A549 (cell line): ENCODE measurements around the gene ADISSP. TPM values are rescaled to one million over a fixed set of nuclear protein-coding genes. Genes with fewer than 3 reads are reported as not detected.

Experiments
- ATAC-seq, 2 experiments: fragments of 200-7000 bp in 1 of 2; fragments of >200 bp in 1 of 2; cut with Nextera tagmentation in 1 of 2; cut with Tn5 transposase in 1 of 2; 3 replicates each; pipeline versions ENCODE4 v1.8.0 to v1.9.1; 2018 to 2020; ENCODE audit warnings: mild to moderate bottlenecking in 1 of 2, moderate library complexity in 1 of 2
- CTCF ChIA-PET: fragments of 300-600 bp; sonication (Branson Sonifier 250); formaldehyde crosslinking; extraction: SDS; loops from one replicate; lab custom pipeline; 2021; ENCODE audit warnings: antibody characterized with exemption, inconsistent platforms; lab: Yijun Ruan, JAX
- POLR2A ChIA-PET: fragments of 350-600 bp; formaldehyde crosslinking; extraction: SDS; loops from one replicate; lab custom pipeline; 2021; ENCODE audit warnings: antibody characterized with exemption, inconsistent platforms; lab: Yijun Ruan, JAX
- DNase-seq, 2 experiments: peaks; one replicate each; pipeline versions ENCODE4 v3.0.0 to v3.0.0-alpha.2; 2011 to 2016; ENCODE audit warnings: low read depth in 1 of 2, low spot score in 1 of 2
- FAIRE-seq: peaks from 2 replicates; lab custom pipeline; 2011; peaks lifted over from hg19 to GRCh38; lab: Jason Lieb, UNC
- H3K27ac ChIP-seq, 2 experiments: fragments of >200 bp; sonication (Bioruptor Twin); formaldehyde crosslinking; 3 replicates each; pipeline ENCODE4 v1.5.1; 2016 to 2017
- H3K4me1 ChIP-seq: fragments of >200 bp; sonication (Bioruptor Twin); formaldehyde crosslinking; 3 replicates; pipeline ENCODE4 v1.6.1; 2016
- H3K4me2 ChIP-seq: fragments of >200 bp; sonication (Bioruptor Twin); formaldehyde crosslinking; 3 replicates; pipeline ENCODE4 v1.6.1; 2016
- H3K4me3 ChIP-seq: fragments of >200 bp; sonication (Bioruptor Twin); formaldehyde crosslinking; 3 replicates; pipeline ENCODE4 v1.5.1; 2016
- H3K9me3 ChIP-seq: fragments of >200 bp; sonication (Bioruptor Twin); formaldehyde crosslinking; 3 replicates; pipeline ENCODE4 v1.6.1; 2016
- CBX8 ChIP-seq: fragments of 200-600 bp; sonication (generic); IDR thresholded peaks from 2 replicates; pipeline ENCODE4 v1.6.1; 2016
- CHD4 ChIP-seq: fragments of 200-600 bp; sonication (generic); IDR thresholded peaks from 2 replicates; pipeline ENCODE4 v1.6.1; 2016; ENCODE audit warnings: antibody characterized with exemption, mild to moderate bottlenecking, borderline replicate concordance
- EHMT2 ChIP-seq: fragments of 200-600 bp; sonication (generic); IDR thresholded peaks from 2 replicates; pipeline ENCODE4 v1.6.1; 2016; ENCODE audit warnings: antibody characterized with exemption, low read depth, mild to moderate bottlenecking, moderate library complexity
- HDAC2 ChIP-seq: fragments of 200-600 bp; sonication (generic); IDR thresholded peaks from 2 replicates; pipeline ENCODE4 v1.6.1; 2016
- HEYL ChIP-seq: fragments of 250-450 bp; sonication (Bioruptor Pico); IDR thresholded peaks from 2 replicates; pipeline ENCODE4 v1.8.0; 2021; ENCODE audit warnings: mild to moderate bottlenecking, moderate library complexity
- MAFK ChIP-seq: fragments of 450-650 bp; IDR thresholded peaks from 2 replicates; pipeline ENCODE4 v1.6.1; 2014; ENCODE audit not compliant: partially characterized antibody
- MYC ChIP-seq: IDR thresholded peaks from 2 replicates; pipeline ENCODE4 v1.6.1; 2012; ENCODE audit warnings: mild to moderate bottlenecking, inconsistent platforms, low read length, improper control_type of control experiment, borderline replicate concordance
- NPAS2 ChIP-seq: fragments of 250-450 bp; sonication (Bioruptor Pico); IDR thresholded peaks from 2 replicates; pipeline ENCODE4 v1.8.0; 2022; ENCODE audit warnings: mild to moderate bottlenecking, moderate library complexity, borderline replicate concordance
- TFCP2L1 ChIP-seq: fragments of 250-450 bp; sonication (Bioruptor Pico); IDR thresholded peaks from 2 replicates; pipeline ENCODE4 v1.5.0; 2021; ENCODE audit warnings: mild to moderate bottlenecking
- WGBS: methylation state at CpG from one replicate; pipeline ENCODE4 v1.1.6; 2017; ENCODE audit errors: missing lambda C conversion rate; 5-methylcytosine and 5-hydroxymethylcytosine counted together
- polyA plus RNA-seq, 4 experiments: library from polyadenylated mRNA; depleted of rRNA in 3 of 4; stranded (reverse); fragments of >200 nt; fragmentation: RNase III in 1 of 4; extraction: RNeasy Plus Mini Kit Qiagen cat#74134 plus additional on column Dnase treatment in 1 of 4; gene quantifications; 2 replicates in 3 of 4; 3 replicates in 1 of 4; pipeline ENCODE4 v1.2.3, GENCODE V29; 2011 to 2017
- TF ChIP-seq, protein P1 (sequence below): fragments of 200-600 bp; sonication (generic); IDR thresholded peaks from 2 replicates; pipeline ENCODE4 v1.6.1; 2016; ENCODE audit warnings: antibody characterized with exemption, mild to moderate bottlenecking, moderate library complexity
- TF ChIP-seq, protein P2 (sequence below): IDR thresholded peaks from 2 replicates; pipeline ENCODE4 v1.6.1; 2012
- TF ChIP-seq, protein P3 (sequence below): fragments of >200 bp; sonication (Bioruptor Twin); formaldehyde crosslinking; IDR thresholded peaks from 3 replicates; pipeline ENCODE4 v1.5.1; 2016

The ADISSP gene
- polyA plus RNA-seq, 2 of the 4 experiments (the other 2 are of a cell fraction): 43.9 to 104 TPM

DNA sequence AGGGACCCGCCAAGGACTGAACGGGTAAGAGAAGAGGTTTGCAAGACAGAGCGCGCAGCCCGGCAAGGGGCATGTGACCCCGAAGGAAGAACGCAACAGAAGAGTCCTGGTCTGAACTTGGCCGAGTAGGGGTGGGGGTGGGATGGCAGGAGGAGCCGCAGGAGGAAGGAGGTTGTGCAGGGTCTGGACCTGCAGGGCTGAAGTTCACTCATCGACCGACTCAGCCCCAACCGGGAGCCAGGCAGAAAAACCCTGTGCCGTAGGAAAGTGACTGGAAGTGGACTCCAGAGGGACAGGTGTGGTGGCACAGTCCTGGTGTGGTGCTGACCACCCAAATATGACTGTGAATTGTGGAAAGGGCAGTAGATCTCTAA lies 15.2 kb downstream of the ADISSP start (continued):
- TF ChIP-seq, protein P1, sequence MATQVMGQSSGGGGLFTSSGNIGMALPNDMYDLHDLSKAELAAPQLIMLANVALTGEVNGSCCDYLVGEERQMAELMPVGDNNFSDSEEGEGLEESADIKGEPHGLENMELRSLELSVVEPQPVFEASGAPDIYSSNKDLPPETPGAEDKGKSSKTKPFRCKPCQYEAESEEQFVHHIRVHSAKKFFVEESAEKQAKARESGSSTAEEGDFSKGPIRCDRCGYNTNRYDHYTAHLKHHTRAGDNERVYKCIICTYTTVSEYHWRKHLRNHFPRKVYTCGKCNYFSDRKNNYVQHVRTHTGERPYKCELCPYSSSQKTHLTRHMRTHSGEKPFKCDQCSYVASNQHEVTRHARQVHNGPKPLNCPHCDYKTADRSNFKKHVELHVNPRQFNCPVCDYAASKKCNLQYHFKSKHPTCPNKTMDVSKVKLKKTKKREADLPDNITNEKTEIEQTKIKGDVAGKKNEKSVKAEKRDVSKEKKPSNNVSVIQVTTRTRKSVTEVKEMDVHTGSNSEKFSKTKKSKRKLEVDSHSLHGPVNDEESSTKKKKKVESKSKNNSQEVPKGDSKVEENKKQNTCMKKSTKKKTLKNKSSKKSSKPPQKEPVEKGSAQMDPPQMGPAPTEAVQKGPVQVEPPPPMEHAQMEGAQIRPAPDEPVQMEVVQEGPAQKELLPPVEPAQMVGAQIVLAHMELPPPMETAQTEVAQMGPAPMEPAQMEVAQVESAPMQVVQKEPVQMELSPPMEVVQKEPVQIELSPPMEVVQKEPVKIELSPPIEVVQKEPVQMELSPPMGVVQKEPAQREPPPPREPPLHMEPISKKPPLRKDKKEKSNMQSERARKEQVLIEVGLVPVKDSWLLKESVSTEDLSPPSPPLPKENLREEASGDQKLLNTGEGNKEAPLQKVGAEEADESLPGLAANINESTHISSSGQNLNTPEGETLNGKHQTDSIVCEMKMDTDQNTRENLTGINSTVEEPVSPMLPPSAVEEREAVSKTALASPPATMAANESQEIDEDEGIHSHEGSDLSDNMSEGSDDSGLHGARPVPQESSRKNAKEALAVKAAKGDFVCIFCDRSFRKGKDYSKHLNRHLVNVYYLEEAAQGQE: no peak
- TF ChIP-seq HEYL (CRISPR knock-in tag): no peak
- TF ChIP-seq, all 56 proteins: peak for 0

DNA sequence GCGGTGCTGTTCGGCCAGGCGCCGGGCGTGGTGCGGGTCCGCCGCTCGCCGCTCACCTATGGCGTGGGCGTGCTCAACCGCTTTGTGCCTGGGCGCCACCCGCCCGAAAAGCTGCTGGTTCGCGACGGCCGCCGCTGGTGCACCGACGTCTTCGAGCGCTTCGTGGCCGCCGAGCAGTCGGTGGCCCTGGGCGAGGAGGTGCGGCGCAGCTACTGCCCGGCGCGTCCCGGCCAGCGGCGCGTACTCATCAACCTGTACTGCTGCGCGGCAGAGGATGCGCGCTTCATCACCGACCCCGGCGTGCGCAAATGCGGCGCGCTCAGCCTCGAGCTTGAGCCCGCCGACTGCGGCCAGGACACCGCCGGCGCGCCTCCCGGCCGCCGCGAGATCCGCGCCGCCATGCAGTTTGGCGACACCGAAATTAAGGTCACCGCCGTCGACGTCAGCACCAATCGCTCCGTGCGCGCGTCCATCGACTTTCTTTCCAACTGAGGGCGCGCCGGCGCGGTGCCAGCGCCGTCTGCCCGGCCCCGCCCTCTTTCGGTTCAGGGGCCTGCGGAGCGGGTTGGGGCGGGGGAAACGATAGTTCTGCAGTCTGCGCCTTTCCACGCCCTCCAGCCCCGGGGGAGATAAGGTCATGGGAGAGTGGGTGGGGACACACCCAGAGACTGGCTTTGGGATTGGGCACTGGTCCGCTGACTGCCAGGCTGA lies 15.7 kb downstream of the ADISSP start:
- Histone ChIP-seq H3K27ac (peak overlapping the region in 1 of 2 experiments; percentile 3; a peak in 1 of 6 replicates), H3K4me1 (peaks cover 7% of the 10 kb centered on the region; the same call in 2 of the 3 replicates), H3K4me2 (peak overlapping the region; percentile 62), H3K9me3 (no peaks in the 10 kb centered on the region), H3K4me3 (peak overlapping the region; percentile 32)
- FAIRE-seq: no peak
- ATAC-seq: no peak; a peak in 1 of 6 replicates
- DNase-seq: peak in 1 of 2 experiments; percentile 48
- TF ChIP-seq, protein P2, sequence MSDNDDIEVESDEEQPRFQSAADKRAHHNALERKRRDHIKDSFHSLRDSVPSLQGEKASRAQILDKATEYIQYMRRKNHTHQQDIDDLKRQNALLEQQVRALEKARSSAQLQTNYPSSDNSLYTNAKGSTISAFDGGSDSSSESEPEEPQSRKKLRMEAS: peak; percentile 43; the same call in 1 of the 2 replicates
- TF ChIP-seq, protein P3, sequence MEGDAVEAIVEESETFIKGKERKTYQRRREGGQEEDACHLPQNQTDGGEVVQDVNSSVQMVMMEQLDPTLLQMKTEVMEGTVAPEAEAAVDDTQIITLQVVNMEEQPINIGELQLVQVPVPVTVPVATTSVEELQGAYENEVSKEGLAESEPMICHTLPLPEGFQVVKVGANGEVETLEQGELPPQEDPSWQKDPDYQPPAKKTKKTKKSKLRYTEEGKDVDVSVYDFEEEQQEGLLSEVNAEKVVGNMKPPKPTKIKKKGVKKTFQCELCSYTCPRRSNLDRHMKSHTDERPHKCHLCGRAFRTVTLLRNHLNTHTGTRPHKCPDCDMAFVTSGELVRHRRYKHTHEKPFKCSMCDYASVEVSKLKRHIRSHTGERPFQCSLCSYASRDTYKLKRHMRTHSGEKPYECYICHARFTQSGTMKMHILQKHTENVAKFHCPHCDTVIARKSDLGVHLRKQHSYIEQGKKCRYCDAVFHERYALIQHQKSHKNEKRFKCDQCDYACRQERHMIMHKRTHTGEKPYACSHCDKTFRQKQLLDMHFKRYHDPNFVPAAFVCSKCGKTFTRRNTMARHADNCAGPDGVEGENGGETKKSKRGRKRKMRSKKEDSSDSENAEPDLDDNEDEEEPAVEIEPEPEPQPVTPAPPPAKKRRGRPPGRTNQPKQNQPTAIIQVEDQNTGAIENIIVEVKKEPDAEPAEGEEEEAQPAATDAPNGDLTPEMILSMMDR: no peak
- ChIA-PET POLR2A (interaction anchor here (1.4 kb wide), 1 partner anchor 16 kb away, joined by 7 read pairs; the partner anchor contains the start of gene ADISSP), CTCF (interaction anchor here (0.9 to 72.1 kb wide), 10 partner anchors 4 to 103 kb away, joined by 4 to 2233 read pairs (median 32); partner anchors contain the start of genes ADAM33, ADISSP, AP5S1 and CENPB)
- WGBS: 58% methylated on average over 85 of the region's 95 CpGs

DNA sequence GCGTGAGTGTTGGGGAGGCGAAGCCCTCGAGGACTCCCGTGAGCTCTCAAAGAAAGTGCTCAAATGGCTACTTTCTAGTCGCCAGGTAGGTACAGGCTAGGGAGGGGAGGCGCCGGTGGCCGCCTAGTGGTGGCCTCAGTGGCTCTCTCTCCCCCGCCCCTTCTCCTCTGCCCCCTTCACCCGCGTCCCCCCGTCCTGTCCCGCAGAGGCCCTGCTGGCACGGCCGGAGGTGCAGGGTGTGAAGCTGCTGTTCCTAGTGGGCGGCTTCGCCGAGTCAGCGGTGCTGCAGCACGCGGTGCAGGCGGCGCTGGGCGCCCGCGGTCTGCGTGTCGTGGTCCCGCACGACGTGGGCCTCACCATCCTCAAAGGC lies 16.3 kb downstream of the ADISSP start:
- H3K4me3 ChIP-seq: no peak overlapping the region; the same call in 2 of the 3 replicates
- WGBS: 91% methylated on average over 28 of the region's 31 CpGs
- CTCF ChIA-PET: interaction anchor here (0.7 to 72.1 kb wide), 11 partner anchors 4 to 184 kb away, joined by 3 to 2233 read pairs (median 7); partner anchors contain the start of genes ADAM33, ADISSP, AP5S1 and CENPB
- TF ChIP-seq MYC (no peak), MAFK (peak; percentile 49), CBX8 (no peak), HDAC2 (0 out of 2 replicates have a peak, but pooled peaks have one; percentile 22), NPAS2 (no peak), EHMT2 (no peak), TFCP2L1 (CRISPR knock-in tag) (no peak), CHD4 (0 out of 2 replicates have a peak, but pooled peaks have one; percentile 37)
- DNase-seq (no peak), FAIRE-seq (no peak), ATAC-seq (no peak)
- no peak overlapping the region for H3K27ac ChIP-seq
- POLR2A ChIA-PET: interaction anchor here (0.7 kb wide), 1 partner anchor 16 kb away, joined by 4 read pairs; the partner anchor contains the start of gene ADISSP
- H3K4me2 ChIP-seq: peak overlapping the region; percentile 62
- H3K9me3 ChIP-seq: no peaks in the 10 kb centered on the region
- peaks cover 7% of the 10 kb centered on the region; the same call in 2 of the 3 replicates for H3K4me1 ChIP-seq
